Lung (tissue), 12 donors: Measurements from ENCODE around the gene NAALADL2. TPM values are rescaled to one million over a fixed set of nuclear protein-coding genes. Genes with fewer than 3 reads are reported as not detected.

Experiments used
- ATAC-seq: fragments of 200-7000 bp; cut with Tn5 transposase; one replicate; pipeline ENCODE4 v1.9.1; 2020; ENCODE audit warnings: moderate number of reproducible peaks; ENCODE audit not compliant: insufficient read depth, low FRiP score
- DNase-seq, 3 donors: peaks; one replicate each; pipeline ENCODE4 v3.0.0-alpha.2; 2013 to 2017
- H3K27ac ChIP-seq, 2 donors: one replicate each; pipeline ENCODE4 v1.5.1; 2013; ENCODE audit warnings: mild to moderate bottlenecking in 2 of 2, moderate library complexity in 2 of 2, control low read depth in 1 of 2, inconsistent platforms in 1 of 2, low read depth in 1 of 2, low read length in 1 of 2
- H3K27me3 ChIP-seq, 3 donors: one replicate each; pipeline ENCODE4 v1.5.1; 2013; ENCODE audit warnings: low read length in 2 of 3; ENCODE audit not compliant: control insufficient read depth in 3 of 3, insufficient read depth in 3 of 3
- H3K36me3 ChIP-seq, 4 donors: one replicate each; pipeline ENCODE4 v1.5.1; 2013; ENCODE audit warnings: low read length in 4 of 4, mild to moderate bottlenecking in 1 of 4, moderate library complexity in 1 of 4; ENCODE audit not compliant: control insufficient read depth in 4 of 4, insufficient read depth in 4 of 4
- H3K4me1 ChIP-seq, 5 donors: one replicate each; pipeline ENCODE4 v1.5.1; 2013; ENCODE audit warnings: low read length in 5 of 5, mild to moderate bottlenecking in 2 of 5, moderate library complexity in 1 of 5; ENCODE audit not compliant: control insufficient read depth in 5 of 5, insufficient read depth in 5 of 5
- H3K4me3 ChIP-seq: one replicate; pipeline ENCODE4 v1.5.1; 2013; ENCODE audit warnings: mild to moderate bottlenecking, control low read depth, moderate library complexity
- H3K9ac ChIP-seq, 2 donors: one replicate each; pipeline ENCODE4 v1.5.1; 2013; ENCODE audit warnings: low read length in 2 of 2, control low read depth in 1 of 2; ENCODE audit not compliant: insufficient read depth in 1 of 2
- H3K9me3 ChIP-seq, 4 donors: one replicate each; pipeline ENCODE4 v1.5.1; 2013; ENCODE audit warnings: low read length in 3 of 4, mild to moderate bottlenecking in 1 of 4, moderate library complexity in 1 of 4; ENCODE audit not compliant: control insufficient read depth in 4 of 4, insufficient read depth in 3 of 4
- CTCF ChIP-seq: IDR thresholded peaks from 2 replicates; pipeline ENCODE4 v1.5.1; 2012; ENCODE audit warnings: mild to moderate bottlenecking; ENCODE audit errors: control extremely low read depth, extremely low read depth
- WGBS, 2 donors: extraction: QIAGEN DNeasy Blood & Tissue Kit; methylation state at CpG; one replicate each; pipeline ENCODE4 v1.1.7; 2013; 5-methylcytosine and 5-hydroxymethylcytosine counted together
- polyA plus RNA-seq, 2 donors: library from polyadenylated mRNA; stranded (reverse); fragments of 200-250 nt; gene quantifications; one replicate each; pipeline ENCODE4 v1.2.1, GENCODE V29; 2013
- total RNA-seq, 2 donors: library from RNA; depleted of rRNA in 1 of 2; stranded (reverse); fragments of >200 nt in 1 of 2; gene quantifications; one replicate each; pipeline ENCODE4 v1.2.1, GENCODE V29; 2014 to 2021
- donor health status: control.
- donor health status: control.
- donor health status: Bipolar disorder and iron deficiency.
- donor health status: healthy.
- donor health status: DM: yes; HTN: yes; CAD: no.

The NAALADL2 gene
- total and polyA plus RNA-seq, 4 donors: 0.49 to 46.7 (median 4.7) TPM

GRCh38 chr3:175179055-175179454 lies 319.9 kb downstream of the NAALADL2 start:
- Histone ChIP-seq H3K4me1 (no peaks in the 10 kb centered on the region), H3K9ac (no peak overlapping the region), H3K9me3 (no peaks in the 10 kb centered on the region), H3K4me3 (no peak overlapping the region), H3K36me3 (no peaks in the 10 kb centered on the region), H3K27me3 (no peaks in the 10 kb centered on the region), H3K27ac (no peak overlapping the region)
- 48% methylated on average over 1 of the region's 1 CpG for WGBS, 2 donors
- TF ChIP-seq CTCF: no peak
- no peak for ATAC-seq
- no peak for DNase-seq

- Histone ChIP-seq H3K36me3 (no peaks in the 10 kb centered on the region), H3K4me1 (peaks cover 0 to 2% (median 0%) of the 10 kb centered on the region in 5 donors), H3K9ac (no peak overlapping the region), H3K9me3 (no peaks in the 10 kb centered on the region), H3K27me3 (no peaks in the 10 kb centered on the region), H3K4me3 (no peak overlapping the region), H3K27ac (no peak overlapping the region)
- 88 to 96% methylated on average over 3 of the region's 3 CpGs for WGBS, 2 donors
- DNase-seq (no peak), ATAC-seq (no peak)
- no peak for TF ChIP-seq CTCF
Observed at GRCh38 chr3:175184392-175184791, 325.3 kb downstream of the NAALADL2 start.

GRCh38 chr3:175185903-175186302 lies 326.8 kb downstream of the NAALADL2 start:
- no peak for DNase-seq
- TF ChIP-seq CTCF: no peak
- 93 to 96% methylated on average over 1 of the region's 1 CpG for WGBS, 2 donors

GRCh38 chr3:175186511-175186910 lies 327.4 kb downstream of the NAALADL2 start:
- Histone ChIP-seq H3K27ac (no peak overlapping the region), H3K4me3 (no peak overlapping the region), H3K36me3 (no peaks in the 10 kb centered on the region), H3K27me3 (no peaks in the 10 kb centered on the region), H3K9me3 (no peaks in the 10 kb centered on the region), H3K4me1 (peaks cover 0 to 2% (median 0%) of the 10 kb centered on the region in 5 donors), H3K9ac (no peak overlapping the region)
- WGBS, 2 donors: 72 to 78% methylated on average over 3 of the region's 3 CpGs
- no peak for TF ChIP-seq CTCF
- ATAC-seq (no peak), DNase-seq (no peak)

More at GRCh38 chr3:175185903-175186302, 326.8 kb downstream of the NAALADL2 start:
- Histone ChIP-seq H3K36me3 (no peaks in the 10 kb centered on the region), H3K27me3 (no peaks in the 10 kb centered on the region), H3K9me3 (no peaks in the 10 kb centered on the region), H3K4me3 (no peak overlapping the region), H3K4me1 (peaks cover 0 to 2% (median 0%) of the 10 kb centered on the region in 5 donors), H3K27ac (no peak overlapping the region), H3K9ac (no peak overlapping the region)
- no peak for ATAC-seq
